NCI-H1930 (cell line): ENCODE measurements around the gene MYL3.

Source experiments
- DNase-seq, 2 experiments: peaks; one replicate each; lab custom pipeline; 2025; lab: John Stamatoyannopoulos, UW

MYL3 gene

DNA sequence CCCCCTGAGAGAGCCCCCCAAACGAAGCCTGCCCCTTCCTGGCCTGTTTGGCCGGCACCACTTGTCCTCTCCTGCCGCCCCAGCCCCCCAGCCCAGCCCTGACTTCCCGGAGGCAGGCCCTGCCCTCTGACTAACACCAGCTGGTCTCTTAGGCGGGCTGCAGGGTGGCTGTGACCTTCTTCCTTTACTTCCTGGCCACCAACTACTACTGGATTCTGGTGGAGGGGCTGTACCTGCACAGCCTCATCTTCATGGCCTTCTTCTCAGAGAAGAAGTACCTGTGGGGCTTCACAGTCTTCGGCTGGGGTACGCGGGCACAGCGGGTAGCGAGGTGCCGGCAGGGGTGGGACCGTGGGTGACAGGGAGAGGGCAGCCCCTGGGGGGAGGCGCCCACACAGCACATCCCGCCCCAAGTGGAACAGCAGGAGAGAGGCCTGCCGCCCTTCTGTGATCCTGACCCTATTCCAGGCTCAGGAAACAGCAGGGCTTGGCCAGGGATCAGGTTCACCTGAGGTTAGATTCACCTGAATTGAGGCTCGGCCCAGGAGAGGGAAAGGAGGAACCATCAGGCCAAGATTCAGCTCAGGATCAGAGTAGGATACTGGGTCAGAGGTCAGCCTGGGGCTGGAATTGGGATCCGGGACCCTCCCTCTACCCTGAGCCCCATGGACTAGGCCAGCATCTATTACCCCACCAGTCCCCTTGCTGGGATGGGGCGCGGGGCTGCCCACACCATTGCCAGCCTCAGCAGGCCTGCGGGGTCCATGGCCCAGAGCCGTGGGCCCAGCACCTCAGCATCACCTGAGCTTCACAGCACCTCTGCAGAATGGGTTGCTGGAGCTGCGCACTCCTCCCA lies 36.1 kb upstream of the MYL3 start:
- no peak for DNase-seq

DNA sequence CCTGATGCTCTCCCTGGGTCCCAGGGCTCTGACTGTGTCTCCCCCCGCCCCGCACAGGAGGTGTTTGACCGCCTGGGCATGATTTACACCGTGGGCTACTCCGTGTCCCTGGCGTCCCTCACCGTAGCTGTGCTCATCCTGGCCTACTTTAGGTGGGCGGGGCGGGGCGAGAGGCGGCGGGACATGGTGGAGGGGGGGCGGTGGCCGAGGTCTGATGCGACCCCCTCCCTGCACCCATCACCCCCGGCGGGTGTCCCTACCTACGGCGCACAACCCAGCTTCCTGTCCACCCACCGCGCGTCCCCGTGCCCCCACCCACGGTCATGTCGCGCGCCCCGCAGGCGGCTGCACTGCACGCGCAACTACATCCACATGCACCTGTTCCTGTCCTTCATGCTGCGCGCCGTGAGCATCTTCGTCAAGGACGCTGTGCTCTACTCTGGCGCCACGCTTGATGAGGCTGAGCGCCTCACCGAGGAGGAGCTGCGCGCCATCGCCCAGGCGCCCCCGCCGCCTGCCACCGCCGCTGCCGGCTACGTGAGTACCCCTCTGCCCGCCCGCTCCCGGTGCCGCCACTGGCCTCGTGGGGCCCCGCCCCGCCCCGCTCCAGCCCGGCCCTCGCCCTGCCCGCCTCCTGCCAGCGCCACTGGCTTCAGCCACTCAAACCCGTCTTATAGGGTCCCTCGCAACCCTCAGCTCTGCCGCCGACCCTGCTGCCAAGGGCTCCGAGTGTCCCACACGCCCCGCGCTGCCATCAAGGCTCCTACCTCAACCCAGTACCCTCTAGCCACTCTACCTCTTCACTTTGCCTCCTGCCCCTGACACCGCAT lies 35.3 kb upstream of the MYL3 start:
- no peak for DNase-seq

DNA sequence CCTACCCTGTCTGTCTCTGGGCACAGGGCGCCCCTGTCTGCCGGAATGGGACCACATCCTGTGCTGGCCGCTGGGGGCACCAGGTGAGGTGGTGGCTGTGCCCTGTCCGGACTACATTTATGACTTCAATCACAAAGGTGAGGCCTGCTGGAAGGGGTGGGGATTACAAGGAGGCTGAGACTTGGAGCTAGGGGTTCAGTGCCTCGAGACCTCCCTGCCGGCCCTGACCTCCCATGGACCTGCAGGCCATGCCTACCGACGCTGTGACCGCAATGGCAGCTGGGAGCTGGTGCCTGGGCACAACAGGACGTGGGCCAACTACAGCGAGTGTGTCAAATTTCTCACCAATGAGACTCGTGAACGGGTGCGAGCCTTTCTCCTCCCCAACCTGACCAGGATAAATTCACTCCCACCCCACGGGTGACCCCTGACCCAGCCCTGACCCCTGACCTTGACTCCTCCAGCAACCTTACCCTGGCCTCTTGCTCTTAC lies 34.6 kb upstream of the MYL3 start:
- no peak for DNase-seq

DNA sequence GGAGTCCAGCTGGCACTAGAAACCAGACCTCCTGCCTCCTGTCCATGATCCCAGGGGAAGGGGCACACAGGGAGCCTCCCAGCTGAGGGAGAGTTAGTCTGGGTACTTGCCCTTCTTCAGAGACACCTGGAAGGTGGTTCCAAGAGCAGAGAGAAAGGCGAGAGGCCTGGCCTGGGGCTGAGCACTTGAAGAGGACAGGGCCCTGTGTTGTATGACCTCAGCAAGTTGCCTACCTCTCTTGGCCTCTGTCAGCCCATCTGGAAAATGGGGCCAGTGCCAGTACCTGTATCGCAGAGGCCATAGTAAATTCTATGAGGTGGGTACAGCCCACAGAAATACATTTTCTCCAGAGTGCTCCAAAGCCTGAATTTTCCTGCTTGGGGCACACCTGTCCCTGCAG lies 33.8 kb upstream of the MYL3 start:
- DNase-seq, result no peak

DNA sequence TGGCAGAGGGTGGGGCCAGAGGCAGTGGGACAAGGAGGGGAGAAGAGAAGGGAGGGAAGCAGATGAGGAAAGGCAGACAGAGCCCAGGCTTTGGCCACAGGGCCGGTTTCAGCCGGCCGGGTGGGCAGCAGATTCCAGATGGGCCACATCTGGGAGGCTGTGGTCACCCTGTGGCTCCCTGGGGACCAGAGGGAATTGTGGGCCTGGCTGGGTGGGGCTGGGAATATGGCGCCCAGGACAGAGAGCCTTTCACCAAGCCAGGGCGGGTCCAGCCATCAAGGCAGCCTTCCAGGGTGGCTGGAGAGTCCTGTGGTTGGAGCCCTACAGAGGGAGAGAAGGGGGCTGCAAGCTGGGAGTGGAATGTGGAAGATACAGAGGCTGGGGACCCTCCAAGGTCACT lies 33.1 kb upstream of the MYL3 start:
- DNase-seq, result no peak

DNA sequence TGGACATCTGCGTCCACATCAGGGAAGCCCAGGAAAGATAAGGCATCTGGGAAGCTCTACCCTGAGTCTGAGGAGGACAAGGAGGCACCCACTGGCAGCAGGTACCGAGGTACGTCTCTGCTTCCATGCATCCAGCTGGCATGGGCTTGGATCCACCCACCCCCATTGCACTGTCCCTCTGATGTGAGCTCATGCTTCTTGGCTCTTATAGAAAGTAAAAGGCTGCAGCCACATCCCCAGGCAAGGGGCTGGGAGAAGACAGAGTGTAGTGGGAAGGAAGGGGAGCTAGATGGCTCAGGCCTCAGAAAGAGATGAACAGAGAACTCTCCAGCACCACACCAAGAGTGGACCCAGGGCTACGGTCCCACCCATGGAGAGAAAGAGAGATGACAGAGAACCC lies 32.5 kb upstream of the MYL3 start:
- DNase-seq, result no peak

DNA sequence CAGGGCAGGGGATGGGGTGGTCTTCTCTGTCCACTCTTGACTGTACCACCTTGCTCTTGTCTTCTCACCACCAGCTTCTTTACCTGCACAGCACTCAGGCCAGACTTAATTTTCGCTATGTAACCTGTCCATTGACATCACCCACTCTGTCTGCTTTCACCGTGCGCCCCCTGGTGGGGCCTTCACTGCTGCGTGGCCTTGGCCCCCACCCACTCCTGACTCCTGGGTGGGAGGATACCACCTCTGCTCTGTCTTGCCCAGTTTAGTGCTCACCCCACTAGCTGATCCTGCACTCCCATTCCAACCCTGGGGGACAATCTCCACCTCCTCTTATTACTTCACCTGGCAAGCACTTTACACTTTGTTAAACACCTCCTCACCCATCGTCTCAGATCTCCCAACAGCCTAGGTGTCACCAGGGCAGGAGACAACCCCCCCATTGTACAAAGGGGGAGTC lies 32.0 kb upstream of the MYL3 start:
- DNase-seq, result peak in 1 of 2 experiments; percentile 13

DNA sequence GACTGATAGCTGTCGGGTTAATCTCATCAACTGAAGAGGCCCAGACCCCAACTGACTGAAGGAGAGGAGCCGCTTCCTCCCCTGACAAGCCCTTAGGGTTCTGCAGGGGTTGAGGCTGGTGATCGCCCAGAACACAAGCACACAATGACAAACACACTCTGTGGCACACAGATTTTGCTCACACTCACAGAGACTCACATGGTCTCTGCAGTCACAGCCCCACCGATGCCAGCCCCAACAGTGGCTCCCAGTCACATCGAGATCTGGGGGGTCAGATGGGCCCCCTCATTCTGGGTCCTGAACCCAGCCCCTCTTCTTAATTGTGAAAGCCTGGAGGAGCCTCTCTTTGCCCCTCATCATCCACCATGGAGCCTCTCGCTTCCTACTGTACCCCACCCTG lies 31.0 kb upstream of the MYL3 start:
- no peak for DNase-seq

DNA sequence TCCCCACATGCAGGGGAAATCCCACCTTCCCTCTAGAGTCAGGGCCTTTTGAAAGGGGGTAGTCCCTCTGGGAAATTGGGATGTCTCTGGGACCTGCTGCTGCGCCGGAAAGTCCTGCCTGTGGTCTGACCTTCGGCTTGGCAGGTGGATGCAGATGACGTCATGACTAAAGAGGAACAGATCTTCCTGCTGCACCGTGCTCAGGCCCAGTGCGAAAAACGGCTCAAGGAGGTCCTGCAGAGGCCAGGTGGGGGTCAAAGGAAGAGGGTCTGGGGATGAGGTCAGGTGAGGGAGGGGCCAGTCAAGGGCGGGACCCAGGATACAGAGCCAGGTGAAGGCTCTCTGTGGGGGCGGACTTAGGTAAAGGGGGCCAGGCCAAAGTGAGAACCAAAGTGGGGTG lies 30.5 kb upstream of the MYL3 start:
- DNase-seq, result no peak

DNA sequence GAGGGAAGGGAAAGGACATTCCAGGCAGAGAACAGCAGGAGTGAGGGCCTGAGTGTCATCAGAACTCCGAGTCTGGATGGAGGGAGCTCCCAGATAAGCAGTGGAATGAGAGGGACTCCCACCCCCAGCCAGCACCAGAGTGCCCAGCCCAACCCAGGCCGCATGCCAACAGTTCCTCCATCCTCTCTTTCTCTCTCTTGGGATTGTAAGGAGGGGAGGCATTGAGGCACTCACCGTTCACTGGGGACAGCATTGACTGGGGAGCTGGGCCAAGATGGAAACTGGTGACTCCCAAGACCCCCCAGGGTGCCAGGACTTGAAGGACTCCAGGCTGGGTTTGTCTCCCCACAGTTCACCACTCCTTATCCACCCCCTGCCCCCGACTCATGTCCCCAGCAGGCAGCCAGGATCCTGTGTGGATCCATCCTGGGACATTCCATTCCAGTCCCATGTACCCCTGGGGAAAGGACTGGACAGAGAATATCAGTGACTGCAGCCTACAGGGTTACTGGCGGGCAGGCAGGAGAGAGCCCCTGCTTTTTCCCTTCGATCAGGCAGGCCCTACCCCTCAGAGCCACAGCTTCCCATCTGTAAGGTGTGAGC lies 30.0 kb upstream of the MYL3 start:
- no peak for DNase-seq

DNA sequence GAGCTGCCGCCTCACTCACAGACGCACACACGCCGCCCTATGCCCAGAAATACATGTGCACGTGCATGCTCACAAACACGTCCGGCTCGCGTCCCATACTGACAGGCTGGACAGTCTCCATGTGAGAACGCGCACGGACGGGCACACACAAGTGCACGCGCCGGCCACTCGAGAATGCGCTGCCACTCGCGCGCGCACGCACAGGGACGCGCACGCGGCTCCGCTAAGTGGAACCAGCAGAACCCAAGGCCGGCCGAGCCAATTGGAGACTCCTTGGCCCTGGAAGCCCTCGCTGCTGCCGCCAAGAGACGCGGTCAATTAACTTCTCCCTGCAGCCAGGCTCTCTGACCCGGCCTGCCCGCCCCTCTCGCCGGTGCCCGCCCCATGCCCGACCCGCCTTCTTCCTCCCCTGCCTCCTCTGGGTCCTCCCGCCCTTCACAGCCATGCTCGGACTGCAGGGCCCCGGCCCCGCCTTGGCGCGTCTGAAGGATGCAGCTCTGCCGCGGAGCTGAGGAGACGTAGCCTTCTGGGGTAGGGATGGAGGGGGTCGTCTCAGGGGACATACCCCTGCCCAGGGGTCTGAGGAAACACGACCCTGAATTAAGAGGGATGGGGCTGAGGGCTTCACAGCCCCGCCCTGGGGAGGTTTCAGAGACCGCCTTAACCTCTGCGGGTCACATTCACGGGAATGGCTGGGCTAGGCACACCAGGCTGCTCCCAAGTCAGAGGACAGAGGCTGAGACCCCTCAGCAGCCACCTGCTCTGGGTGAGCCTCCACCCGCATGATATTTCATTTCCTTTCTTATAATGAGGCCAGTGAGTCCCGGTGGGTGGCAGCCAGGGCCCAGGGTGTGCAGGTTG lies 29.3 kb upstream of the MYL3 start:
- DNase-seq, result no peak

DNA sequence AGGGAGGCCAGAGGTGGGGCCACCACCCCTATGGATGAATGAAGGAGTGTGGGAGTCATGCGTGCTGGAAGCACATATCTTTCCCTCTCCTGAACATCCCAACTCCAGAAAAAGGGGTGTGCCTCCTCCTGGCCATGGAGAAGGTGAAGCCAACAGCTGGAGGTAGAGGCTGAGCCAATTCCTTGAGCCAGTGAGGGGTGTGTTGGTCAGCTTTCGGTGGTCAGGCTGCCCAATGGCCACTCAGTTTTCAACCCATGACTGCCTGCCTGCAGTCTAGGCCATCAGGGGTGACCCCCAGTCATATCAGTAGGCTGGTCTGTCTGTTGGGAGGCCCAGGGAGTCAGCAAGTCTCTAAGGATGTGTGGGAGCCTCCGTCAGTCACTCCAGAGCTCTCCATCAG lies 27.9 kb upstream of the MYL3 start:
- no peak for DNase-seq

DNA sequence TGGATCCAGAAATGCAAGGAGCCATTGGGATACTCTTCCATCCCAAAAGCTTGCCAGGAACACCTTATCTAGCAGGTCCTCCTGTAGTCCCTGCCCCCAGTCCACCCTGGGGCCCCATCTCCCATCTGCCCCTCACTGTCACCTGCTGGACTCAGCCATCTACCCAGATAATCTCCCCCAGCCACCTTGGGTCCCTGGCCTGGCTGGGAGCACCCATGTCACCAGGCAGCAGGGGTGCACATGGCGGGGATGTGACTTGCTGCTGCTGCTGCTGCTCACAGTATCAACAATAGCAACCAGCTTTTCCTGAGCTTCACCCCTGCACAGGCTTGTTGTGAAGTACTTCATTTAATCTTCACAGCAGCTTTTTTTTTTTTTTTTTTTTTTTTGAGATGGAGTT lies 26.9 kb upstream of the MYL3 start:
- DNase-seq, result no peak

DNA sequence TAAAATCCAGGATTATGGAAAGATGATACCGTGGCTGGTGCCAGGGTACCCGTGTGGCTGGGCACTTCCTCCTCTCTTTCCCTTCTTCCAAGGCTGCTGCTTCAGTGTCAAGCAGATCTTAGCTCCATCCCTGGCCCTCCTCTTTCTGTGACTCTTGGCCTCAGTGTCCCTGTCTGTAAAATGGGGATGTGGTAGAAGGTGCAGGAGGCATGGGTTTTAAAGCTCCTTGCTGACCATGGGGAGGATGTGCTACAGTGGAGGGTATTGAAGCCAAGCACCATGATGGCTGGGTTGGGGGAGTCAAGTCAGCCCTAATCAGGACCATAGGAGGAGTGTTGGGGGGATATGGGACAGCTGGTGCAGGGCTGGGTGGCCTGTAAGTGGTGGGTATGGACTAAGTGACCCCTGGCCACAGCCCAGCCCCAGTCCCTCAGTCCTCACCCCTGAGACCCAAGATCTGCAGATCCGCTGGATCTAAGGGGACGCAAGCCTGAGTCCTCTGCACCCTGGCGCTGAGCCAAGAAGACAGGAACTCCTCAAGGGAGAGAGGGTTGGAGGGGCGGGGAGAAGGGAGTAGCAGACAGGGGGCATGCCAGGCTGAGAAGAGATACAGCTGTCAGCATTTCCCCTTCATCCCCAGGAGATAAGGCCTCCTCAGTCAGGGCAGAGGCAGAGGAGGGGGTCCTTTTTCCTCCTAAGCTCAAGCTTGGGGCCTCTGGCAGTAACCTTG lies 26.3 kb upstream of the MYL3 start:
- DNase-seq, result no peak

DNA sequence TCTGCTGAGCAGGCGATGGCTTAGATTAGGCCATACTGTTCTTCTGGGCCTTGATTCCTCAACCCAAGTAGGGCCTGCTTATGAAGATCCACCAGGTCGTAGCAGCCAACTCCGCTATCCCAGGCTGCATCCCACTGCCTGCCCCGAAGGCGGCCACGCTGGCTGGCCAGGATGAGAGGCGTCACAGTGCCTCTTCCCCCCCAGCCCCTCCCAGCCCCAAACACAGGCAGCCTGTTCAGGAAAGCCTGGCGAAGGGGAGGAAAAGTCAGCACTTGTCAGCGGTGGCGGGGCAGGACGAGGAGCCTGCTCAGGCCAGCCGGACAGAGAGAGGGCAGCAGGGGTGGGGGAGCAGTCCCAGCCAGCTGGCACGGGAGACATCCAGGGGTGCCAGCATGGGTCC lies 25.5 kb upstream of the MYL3 start:
- DNase-seq, result no peak

DNA sequence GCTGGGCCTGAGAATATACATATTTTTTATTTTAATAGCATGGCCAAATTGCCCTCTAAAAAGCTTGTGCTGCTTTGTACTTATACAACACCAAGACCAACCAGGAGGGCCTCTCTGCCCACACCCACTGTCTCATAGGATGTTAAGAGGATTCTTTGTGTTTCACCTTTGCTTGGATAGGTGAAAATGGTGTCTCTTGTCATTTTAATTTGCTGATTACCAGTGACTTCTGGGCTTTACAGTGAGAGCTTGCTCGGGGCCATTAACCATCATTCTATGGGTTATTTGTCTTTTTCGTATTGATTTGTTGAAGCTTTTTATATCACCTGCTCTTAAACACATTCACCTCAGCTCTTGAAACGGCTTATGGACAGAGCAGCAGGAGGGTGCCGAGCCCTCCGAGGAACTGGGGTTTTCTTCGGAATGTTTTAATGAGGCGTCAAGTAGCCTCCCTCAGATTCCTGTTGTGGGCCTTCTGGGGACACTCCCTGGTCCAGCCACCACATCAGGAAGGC lies 24.8 kb upstream of the MYL3 start:
- no peak for DNase-seq

DNA sequence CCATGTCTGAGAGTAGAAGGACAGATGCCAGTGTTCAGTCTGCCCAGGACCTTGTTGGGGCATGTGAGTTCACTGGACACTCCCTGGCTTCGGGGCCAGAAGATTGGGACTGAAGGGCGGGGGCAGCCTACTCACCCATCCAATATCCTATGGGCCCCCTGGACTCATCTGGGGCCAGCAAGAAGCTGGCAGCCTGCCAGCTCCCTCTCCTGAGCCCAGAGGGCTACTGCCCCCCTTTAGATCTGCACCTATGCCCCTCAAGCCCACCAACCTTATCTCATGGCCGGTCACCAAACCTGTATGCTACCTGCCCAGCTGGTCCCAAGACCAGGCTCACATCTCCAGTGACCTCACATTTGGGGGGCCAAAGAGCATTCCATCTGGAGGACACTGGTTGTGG lies 22.4 kb upstream of the MYL3 start:
- no peak for DNase-seq

DNA sequence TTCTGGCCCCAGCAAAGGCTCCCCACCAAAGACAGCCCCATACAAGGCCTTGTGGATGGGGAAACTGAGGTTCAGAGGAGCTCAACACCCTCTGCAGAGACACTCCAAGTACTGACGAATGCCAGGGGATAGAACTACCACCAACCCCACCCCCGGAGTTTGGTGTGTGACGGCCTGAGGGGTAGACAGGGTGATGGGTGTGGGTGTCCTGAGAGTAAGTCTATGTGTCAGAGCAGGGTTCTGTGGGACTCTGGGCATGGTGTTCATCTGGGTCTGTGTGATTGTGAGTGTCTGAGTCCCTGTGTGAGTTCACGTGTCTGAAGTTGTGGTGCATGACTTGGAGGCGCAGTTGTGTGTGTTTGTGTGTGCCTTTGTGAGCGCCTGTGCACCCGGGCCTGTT lies 21.7 kb upstream of the MYL3 start:
- no peak for DNase-seq

DNA sequence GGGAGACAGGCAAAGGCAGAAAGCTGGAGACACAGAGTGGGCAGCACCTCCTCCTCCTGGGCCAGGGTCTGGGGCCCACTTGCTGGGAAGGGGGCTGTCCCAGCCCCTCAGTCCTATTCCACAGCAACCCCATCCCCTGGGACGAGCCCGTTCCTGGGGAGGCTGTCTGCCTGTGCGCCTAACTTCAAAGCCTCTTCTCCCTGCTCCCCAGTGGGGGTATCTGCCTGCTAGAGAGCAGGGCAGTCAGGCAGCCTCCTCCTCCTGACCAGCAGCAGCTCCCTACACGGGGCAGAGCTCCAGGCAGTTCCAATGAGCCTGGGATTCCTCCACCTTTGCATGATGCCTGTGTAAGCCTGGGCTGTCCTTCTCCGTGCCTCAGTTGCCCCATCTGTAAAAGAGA lies 21.2 kb upstream of the MYL3 start:
- no peak for DNase-seq

DNA sequence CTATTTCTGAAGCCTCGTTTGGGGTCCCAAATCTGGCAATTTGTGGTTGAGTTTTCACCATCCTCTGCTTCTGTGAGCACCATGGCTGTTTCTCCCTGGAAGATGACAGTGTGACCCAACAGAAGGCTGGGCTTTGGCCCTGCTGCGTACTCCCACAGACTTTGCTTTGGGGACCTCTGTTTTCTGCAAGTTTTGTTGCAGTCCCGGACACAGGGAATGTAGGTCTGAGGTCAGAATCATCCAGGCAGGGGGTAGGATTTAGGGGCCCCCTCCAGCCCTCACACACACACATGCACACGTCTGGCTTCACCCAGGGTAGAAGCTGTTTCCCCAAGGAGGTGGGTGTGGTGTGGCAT lies 20.6 kb upstream of the MYL3 start:
- no peak for DNase-seq
